GM06990 (cell line): ENCODE measurements around the gene STX7.

Experiments
- DNase-seq: peaks from one replicate; pipeline ENCODE4 v3.0.0-alpha.2; 2011; ENCODE audit not compliant: insufficient read length; ENCODE audit errors: extremely low read depth
- H3K27me3 ChIP-seq: replicated peaks from 2 replicates; pipeline ENCODE4 v1.6.0; 2011; ENCODE audit warnings: low read length; ENCODE audit not compliant: control insufficient read depth, insufficient read depth
- H3K36me3 ChIP-seq: 2 replicates; pipeline ENCODE4 v1.5.1; 2011; ENCODE audit warnings: low read length; ENCODE audit not compliant: control insufficient read depth, insufficient read depth
- H3K4me3 ChIP-seq: replicated peaks from 2 replicates; pipeline ENCODE4 v1.5.1; 2011; ENCODE audit warnings: low read depth, mild to moderate bottlenecking, control low read depth, low read length
- CTCF ChIP-seq: IDR thresholded peaks from 2 replicates; pipeline ENCODE4 v1.5.1; 2011; ENCODE audit warnings: low read length, control low read depth, mild to moderate bottlenecking, inconsistent platforms; ENCODE audit not compliant: insufficient read depth, poor library complexity, severe bottlenecking

The STX7 gene

GRCh38 chr6:132479131-132479530 is 33.8 kb downstream of the STX7 start:
- no peaks in the 10 kb centered on the region for H3K27me3 ChIP-seq
- no peak for DNase-seq
- H3K36me3 ChIP-seq: peaks cover 1% of the 10 kb centered on the region; the same call in 1 of the 2 replicates
- TF ChIP-seq CTCF: no peak
- no peak overlapping the region for H3K4me3 ChIP-seq

- DNase-seq: no peak
- TF ChIP-seq CTCF: no peak
- H3K36me3 ChIP-seq: peaks cover 1% of the 10 kb centered on the region; the same call in 1 of the 2 replicates
- no peak overlapping the region for H3K4me3 ChIP-seq
- H3K27me3 ChIP-seq: no peaks in the 10 kb centered on the region
Measured at GRCh38 chr6:132478674-132479073, 34.2 kb downstream of the STX7 start.

- Histone ChIP-seq H3K4me3 (no peak overlapping the region), H3K36me3 (peaks cover 1% of the 10 kb centered on the region; the same call in 1 of the 2 replicates), H3K27me3 (no peaks in the 10 kb centered on the region)
- TF ChIP-seq CTCF: no peak
- DNase-seq: no peak
Measured at GRCh38 chr6:132478266-132478665, 34.6 kb downstream of the STX7 start.

- no peak overlapping the region for H3K4me3 ChIP-seq
- H3K27me3 ChIP-seq: no peaks in the 10 kb centered on the region
- TF ChIP-seq CTCF: no peak
- no peak for DNase-seq
- peaks cover 4% of the 10 kb centered on the region for H3K36me3 ChIP-seq
Measured at GRCh38 chr6:132476688-132477087, 36.2 kb downstream of the STX7 start.

- DNase-seq: no peak
- Histone ChIP-seq H3K27me3 (no peaks in the 10 kb centered on the region), H3K36me3 (peaks cover 4% of the 10 kb centered on the region), H3K4me3 (no peak overlapping the region)
- TF ChIP-seq CTCF: no peak
Measured at GRCh38 chr6:132475925-132476324, 37.0 kb downstream of the STX7 start.

GRCh38 chr6:132471787-132472186 is 41.1 kb downstream of the STX7 start:
- peaks cover 11% of the 10 kb centered on the region for H3K36me3 ChIP-seq
- H3K27me3 ChIP-seq: no peaks in the 10 kb centered on the region
- H3K4me3 ChIP-seq: no peak overlapping the region
- DNase-seq: no peak
- no peak for TF ChIP-seq CTCF
